GM20431 (cell line): ENCODE data around the gene ELK3.

Experiments
- in situ Hi-C: fragments of 300-500 bp; cut with MseI, MboI; formaldehyde crosslinking; loops from one replicate; pipeline ENCODE4 v1.15.0; 2020; ENCODE audit warnings: low sequenced_read_pairs; ENCODE audit not compliant: unreplicated experiment

The ELK3 gene

GRCh38 chr12:96208801-96209549 lies 14.8 kb downstream of the ELK3 start:
- in situ Hi-C loops: loop anchor here (5.0 kb wide), 1 partner anchor 142 kb away; no protein-coding TSS in a partner anchor

GRCh38 chr12:96210376-96211055 lies 16.3 kb downstream of the ELK3 start:
- in situ Hi-C loops: no loop called here

GRCh38 chr12:96211988-96212387 lies 17.8 kb downstream of the ELK3 start:
- in situ Hi-C loops: no loop called here

GRCh38 chr12:96212456-96213375 lies 18.5 kb downstream of the ELK3 start:
- in situ Hi-C loops: no loop called here

- in situ Hi-C loops: no loop called here
These were observed 19.7 kb downstream of the ELK3 start for GRCh38 chr12:96213869-96214268.

- in situ Hi-C loops: no loop called here
These were observed 21.7 kb downstream of the ELK3 start for GRCh38 chr12:96215919-96216273.

- in situ Hi-C loops: no loop called here
These were observed 25.0 kb downstream of the ELK3 start for GRCh38 chr12:96218989-96219678.

- in situ Hi-C loops: no loop called here
These were observed 25.6 kb downstream of the ELK3 start for GRCh38 chr12:96219700-96220206.

GRCh38 chr12:96220902-96221301 lies 26.7 kb downstream of the ELK3 start:
- in situ Hi-C loops: no loop called here

GRCh38 chr12:96221391-96221790 lies 27.2 kb downstream of the ELK3 start:
- in situ Hi-C loops: no loop called here

GRCh38 chr12:96223411-96224218 lies 29.4 kb downstream of the ELK3 start:
- in situ Hi-C loops: no loop called here

- in situ Hi-C loops: no loop called here
These were observed 30.0 kb downstream of the ELK3 start for GRCh38 chr12:96224219-96224615.

GRCh38 chr12:96225044-96225855 lies 31.1 kb downstream of the ELK3 start:
- in situ Hi-C loops: no loop called here

- in situ Hi-C loops: no loop called here
These were observed 31.8 kb downstream of the ELK3 start for GRCh38 chr12:96225994-96226399.

- in situ Hi-C loops: no loop called here
These were observed 32.2 kb downstream of the ELK3 start for GRCh38 chr12:96226401-96226800.

GRCh38 chr12:96226801-96227348 lies 32.7 kb downstream of the ELK3 start:
- in situ Hi-C loops: no loop called here

- in situ Hi-C loops: no loop called here
These were observed 33.4 kb downstream of the ELK3 start for GRCh38 chr12:96227365-96228106.
